ENCODE data around the gene SLCO2A1.

SLCO2A1 gene

GRCh38 chr3:134060561-134061385 lies 31.0 kb upstream of the SLCO2A1 start:
- DNase-seq (ENCODE audit: low read depth), result no peak

GRCh38 chr3:134059671-134060560 lies 30.2 kb upstream of the SLCO2A1 start:
- DNase-seq (ENCODE audit: low read depth), result no peak

- no peak for DNase-seq (ENCODE audit: low read depth)
Measured at GRCh38 chr3:134059035-134059601, 29.4 kb upstream of the SLCO2A1 start.

GRCh38 chr3:134057654-134058110 lies 28.0 kb upstream of the SLCO2A1 start:
- no peak for DNase-seq (ENCODE audit: low read depth)

GRCh38 chr3:134057006-134057653 lies 27.4 kb upstream of the SLCO2A1 start:
- no peak for DNase-seq (ENCODE audit: low read depth)

- no peak for DNase-seq (ENCODE audit: low read depth)
Measured at GRCh38 chr3:134056464-134056891, 26.8 kb upstream of the SLCO2A1 start.

GRCh38 chr3:134055661-134056060 lies 25.9 kb upstream of the SLCO2A1 start:
- no peak for DNase-seq (ENCODE audit: low read depth)

GRCh38 chr3:134054881-134055280 lies 25.2 kb upstream of the SLCO2A1 start:
- DNase-seq (ENCODE audit: low read depth), result no peak

GRCh38 chr3:134054231-134054630 lies 24.5 kb upstream of the SLCO2A1 start:
- no peak for DNase-seq (ENCODE audit: low read depth)

GRCh38 chr3:134052370-134052769 lies 22.6 kb upstream of the SLCO2A1 start:
- no peak for DNase-seq (ENCODE audit: low read depth)

GRCh38 chr3:134049676-134050075 lies 20.0 kb upstream of the SLCO2A1 start:
- DNase-seq (ENCODE audit: low read depth), result no peak

GRCh38 chr3:134048278-134048996 lies 18.7 kb upstream of the SLCO2A1 start:
- DNase-seq (ENCODE audit: low read depth), result no peak

GRCh38 chr3:134044459-134044858 lies 14.7 kb upstream of the SLCO2A1 start:
- no peak for DNase-seq (ENCODE audit: low read depth)

- no peak for DNase-seq (ENCODE audit: low read depth)
Measured at GRCh38 chr3:134040066-134040465, 10.3 kb upstream of the SLCO2A1 start.

- no peak for DNase-seq (ENCODE audit: low read depth)
Measured at GRCh38 chr3:134039161-134039862, 9.6 kb upstream of the SLCO2A1 start.

GRCh38 chr3:134038716-134039115 lies 9.0 kb upstream of the SLCO2A1 start:
- DNase-seq (ENCODE audit: low read depth), result no peak

GRCh38 chr3:134038071-134038491 lies 8.4 kb upstream of the SLCO2A1 start:
- DNase-seq (ENCODE audit: low read depth), result no peak

GRCh38 chr3:134037168-134037567 lies 7.4 kb upstream of the SLCO2A1 start:
- DNase-seq (ENCODE audit: low read depth), result no peak

- no peak for DNase-seq (ENCODE audit: low read depth)
Measured at GRCh38 chr3:134036291-134036690, 6.6 kb upstream of the SLCO2A1 start.

- no peak for DNase-seq (ENCODE audit: low read depth)
Measured at GRCh38 chr3:134035836-134036235, 6.1 kb upstream of the SLCO2A1 start.

Data from HS-5 (cell line).